Loucy (cell line): ENCODE data around the gene SAMD4B.

Experiments
- H2AFZ ChIP-seq: fragments of 200-600 bp; sonication (generic); 2 replicates; pipeline ENCODE4 v1.6.0; 2016; ENCODE audit warnings: antibody characterized with exemption, mild to moderate bottlenecking, low read length, moderate library complexity
- H3F3A ChIP-seq: fragments of 200-600 bp; 2 replicates; pipeline ENCODE4 v1.6.0; 2016; ENCODE audit warnings: antibody characterized with exemption, low read depth, mild to moderate bottlenecking
- H3K27me3 ChIP-seq: fragments of 200-600 bp; sonication (generic); 2 replicates; pipeline ENCODE4 v1.6.1; 2014; ENCODE audit warnings: low read length, mild to moderate bottlenecking; ENCODE audit not compliant: insufficient read depth, poor library complexity, severe bottlenecking
- H3K36me3 ChIP-seq: fragments of 200-600 bp; sonication (generic); 2 replicates; pipeline ENCODE4 v1.6.1; 2016; ENCODE audit warnings: low read length; ENCODE audit not compliant: insufficient read depth
- H3K4me1 ChIP-seq: fragments of 200-600 bp; sonication (generic); 2 replicates; pipeline ENCODE4 v1.5.1; 2014; ENCODE audit warnings: low read length, mild to moderate bottlenecking; ENCODE audit not compliant: insufficient read depth, poor library complexity, severe bottlenecking
- H3K4me2 ChIP-seq: fragments of 200-600 bp; sonication (generic); 2 replicates; pipeline ENCODE4 v1.6.0; 2014; ENCODE audit warnings: antibody characterized with exemption, low read length, low read depth, mild to moderate bottlenecking; ENCODE audit not compliant: poor library complexity, severe bottlenecking
- H3K4me3 ChIP-seq: fragments of 200-600 bp; sonication (generic); 2 replicates; pipeline ENCODE4 v1.5.1; 2014; ENCODE audit warnings: low read length, mild to moderate bottlenecking, mixed read lengths; ENCODE audit not compliant: poor library complexity, severe bottlenecking
- H3K79me2 ChIP-seq: fragments of 200-600 bp; sonication (generic); 2 replicates; pipeline ENCODE4 v1.6.1; 2014; ENCODE audit warnings: low read length; ENCODE audit not compliant: insufficient read depth
- H3K9ac ChIP-seq: fragments of 200-600 bp; sonication (generic); 2 replicates; pipeline ENCODE4 v1.6.0; 2014; ENCODE audit warnings: mild to moderate bottlenecking, low read depth, low read length, moderate library complexity; ENCODE audit not compliant: poor library complexity, severe bottlenecking
- H3K9me2 ChIP-seq: fragments of 200-600 bp; sonication (generic); replicated peaks from 2 replicates; pipeline ENCODE4 v1.6.1; 2016; ENCODE audit warnings: low read depth, low read length, mixed read lengths
- H3K9me3 ChIP-seq: fragments of 200-600 bp; sonication (generic); 2 replicates; pipeline ENCODE4 v1.6.1; 2014; ENCODE audit warnings: mild to moderate bottlenecking, antibody characterized with exemption, low read length, low read depth; ENCODE audit not compliant: insufficient read depth
- H4K20me1 ChIP-seq: fragments of 200-600 bp; sonication (generic); 2 replicates; pipeline ENCODE4 v1.6.0; 2014; ENCODE audit warnings: antibody characterized with exemption, low read length, mild to moderate bottlenecking; ENCODE audit not compliant: insufficient read depth, poor library complexity, severe bottlenecking
- EZH2phosphoT487 ChIP-seq: fragments of 200-600 bp; IDR thresholded peaks from 2 replicates; pipeline ENCODE4 v1.6.1; 2018; ENCODE audit warnings: antibody characterized with exemption, mild to moderate bottlenecking, moderate library complexity, borderline replicate concordance
- TF ChIP-seq, protein P1 (sequence below): fragments of 200-600 bp; sonication (generic); conservative IDR thresholded peaks from 2 replicates; pipeline ENCODE4 v1.5.1; 2014; ENCODE audit warnings: mild to moderate bottlenecking, antibody characterized with exemption, low read length

SAMD4B gene

DNA sequence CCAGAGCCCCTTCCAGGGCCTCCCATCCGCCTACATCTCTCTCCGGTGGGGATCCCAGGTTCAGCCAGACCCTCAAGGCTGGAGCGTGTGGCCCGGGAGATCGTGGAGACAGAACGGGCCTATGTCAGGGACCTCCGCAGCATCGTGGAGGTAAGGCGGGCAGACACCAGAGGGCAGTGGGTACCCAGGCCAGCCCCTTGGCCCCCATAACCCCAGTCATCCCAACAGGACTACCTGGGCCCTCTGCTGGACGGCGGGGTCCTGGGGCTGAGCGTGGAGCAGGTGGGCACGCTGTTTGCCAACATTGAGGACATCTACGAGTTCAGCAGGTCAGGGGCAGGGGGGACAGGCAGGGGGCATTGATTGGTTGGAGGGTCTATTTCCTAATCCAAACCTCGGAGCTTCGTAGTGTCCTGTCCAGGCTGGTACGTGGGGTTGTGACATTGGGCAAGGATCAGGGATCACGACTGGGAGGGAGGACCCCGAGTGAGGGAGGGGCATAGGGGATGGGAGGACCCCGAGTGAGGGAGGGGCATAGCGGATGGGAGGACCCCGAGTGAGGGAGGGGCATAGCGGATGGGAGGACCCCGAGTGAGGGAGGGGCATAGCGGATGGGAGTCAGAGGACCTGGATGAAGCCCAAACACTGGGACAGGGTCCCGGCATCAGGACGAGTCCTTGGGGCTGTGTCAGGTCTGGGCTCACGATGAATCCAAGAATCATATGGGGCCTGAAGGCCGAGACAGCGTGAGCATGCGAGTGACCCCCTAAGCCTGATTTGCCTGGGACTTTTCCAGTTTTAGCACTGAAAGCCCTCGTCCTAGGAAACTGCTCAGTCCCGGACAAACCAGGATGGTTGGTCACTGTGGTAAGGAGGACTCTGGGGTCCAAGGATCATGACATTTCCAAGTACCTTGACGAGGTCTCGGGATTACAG lies 73.2 kb downstream of the SAMD4B start:
- Histone ChIP-seq H3K4me1 (peaks cover 31% of the 10 kb centered on the region), H3K9me3 (no peaks in the 10 kb centered on the region), H3K79me2 (peaks cover 53% of the 10 kb centered on the region), H3F3A (no peaks in the 10 kb centered on the region), H3K36me3 (peaks cover 8% of the 10 kb centered on the region; the same call in 1 of the 2 replicates), H2AFZ (no peak overlapping the region), H3K27me3 (peaks cover 5% of the 10 kb centered on the region), H3K4me2 (peak overlapping the region; percentile 80), H4K20me1 (peaks cover 28% of the 10 kb centered on the region), H3K9ac (peak overlapping the region; percentile 98), H3K4me3 (peak overlapping the region; percentile 90), H3K9me2 (no peaks in the 10 kb centered on the region)
- TF ChIP-seq, protein P1, sequence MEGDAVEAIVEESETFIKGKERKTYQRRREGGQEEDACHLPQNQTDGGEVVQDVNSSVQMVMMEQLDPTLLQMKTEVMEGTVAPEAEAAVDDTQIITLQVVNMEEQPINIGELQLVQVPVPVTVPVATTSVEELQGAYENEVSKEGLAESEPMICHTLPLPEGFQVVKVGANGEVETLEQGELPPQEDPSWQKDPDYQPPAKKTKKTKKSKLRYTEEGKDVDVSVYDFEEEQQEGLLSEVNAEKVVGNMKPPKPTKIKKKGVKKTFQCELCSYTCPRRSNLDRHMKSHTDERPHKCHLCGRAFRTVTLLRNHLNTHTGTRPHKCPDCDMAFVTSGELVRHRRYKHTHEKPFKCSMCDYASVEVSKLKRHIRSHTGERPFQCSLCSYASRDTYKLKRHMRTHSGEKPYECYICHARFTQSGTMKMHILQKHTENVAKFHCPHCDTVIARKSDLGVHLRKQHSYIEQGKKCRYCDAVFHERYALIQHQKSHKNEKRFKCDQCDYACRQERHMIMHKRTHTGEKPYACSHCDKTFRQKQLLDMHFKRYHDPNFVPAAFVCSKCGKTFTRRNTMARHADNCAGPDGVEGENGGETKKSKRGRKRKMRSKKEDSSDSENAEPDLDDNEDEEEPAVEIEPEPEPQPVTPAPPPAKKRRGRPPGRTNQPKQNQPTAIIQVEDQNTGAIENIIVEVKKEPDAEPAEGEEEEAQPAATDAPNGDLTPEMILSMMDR, result 0 out of 2 replicates have a peak, but pooled peaks have one; percentile 25
- no peak for TF ChIP-seq EZH2phosphoT487

DNA sequence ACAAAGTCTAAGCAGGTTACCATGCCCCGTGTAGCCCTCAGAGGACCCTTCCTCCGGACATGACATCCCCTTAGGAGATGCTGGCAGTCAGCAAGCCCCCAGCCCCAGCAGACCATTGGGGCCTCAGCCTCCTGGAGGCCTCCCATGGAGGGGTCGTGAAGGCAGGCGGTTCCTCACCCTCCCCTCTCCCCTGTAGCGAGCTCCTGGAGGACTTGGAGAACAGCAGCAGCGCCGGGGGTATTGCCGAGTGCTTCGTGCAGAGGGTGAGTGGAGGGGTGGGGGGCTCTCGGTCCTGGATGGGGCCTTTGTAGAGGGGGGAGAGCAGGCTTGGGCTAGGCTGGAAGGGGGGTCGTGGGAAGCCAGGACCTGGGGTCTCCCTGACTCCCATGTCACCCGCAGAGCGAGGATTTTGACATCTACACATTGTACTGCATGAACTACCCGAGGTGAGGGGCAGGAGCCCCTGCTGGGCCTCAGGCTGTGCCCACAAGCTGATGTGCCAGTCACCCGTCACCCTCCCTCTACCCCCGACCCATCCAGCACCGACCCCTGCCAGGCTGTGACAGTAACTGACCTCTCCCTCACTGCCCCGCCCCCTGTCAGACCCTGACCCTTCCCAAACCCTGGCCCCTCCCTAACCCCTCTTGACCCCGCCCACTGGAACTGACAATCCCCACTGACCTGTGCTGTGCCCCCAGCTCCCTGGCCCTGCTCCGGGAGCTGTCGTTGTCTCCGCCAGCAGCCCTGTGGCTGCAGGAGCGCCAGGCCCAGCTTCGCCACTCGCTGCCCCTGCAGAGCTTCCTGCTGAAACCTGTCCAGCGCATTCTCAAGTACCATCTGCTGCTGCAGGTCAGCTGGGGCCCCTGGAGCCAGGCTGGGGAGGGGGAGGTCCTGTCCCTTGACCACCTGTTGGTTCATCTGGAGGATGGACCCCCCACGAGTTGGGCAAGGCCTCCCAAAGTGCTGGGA lies 74.2 kb downstream of the SAMD4B start:
- Histone ChIP-seq H3K4me1 (peaks cover 21% of the 10 kb centered on the region), H3K9me3 (no peaks in the 10 kb centered on the region), H3K4me3 (no peak overlapping the region), H3K4me2 (peak overlapping the region; percentile 80), H3K9me2 (no peaks in the 10 kb centered on the region), H3K79me2 (peaks cover 44% of the 10 kb centered on the region), H3K27me3 (peaks cover 5% of the 10 kb centered on the region), H3K36me3 (peaks cover 8% of the 10 kb centered on the region; the same call in 1 of the 2 replicates), H4K20me1 (peaks cover 28% of the 10 kb centered on the region), H3F3A (no peaks in the 10 kb centered on the region), H2AFZ (no peak overlapping the region), H3K9ac (no peak overlapping the region)
- TF ChIP-seq EZH2phosphoT487, result no peak
- TF ChIP-seq, protein P1, result no peak

DNA sequence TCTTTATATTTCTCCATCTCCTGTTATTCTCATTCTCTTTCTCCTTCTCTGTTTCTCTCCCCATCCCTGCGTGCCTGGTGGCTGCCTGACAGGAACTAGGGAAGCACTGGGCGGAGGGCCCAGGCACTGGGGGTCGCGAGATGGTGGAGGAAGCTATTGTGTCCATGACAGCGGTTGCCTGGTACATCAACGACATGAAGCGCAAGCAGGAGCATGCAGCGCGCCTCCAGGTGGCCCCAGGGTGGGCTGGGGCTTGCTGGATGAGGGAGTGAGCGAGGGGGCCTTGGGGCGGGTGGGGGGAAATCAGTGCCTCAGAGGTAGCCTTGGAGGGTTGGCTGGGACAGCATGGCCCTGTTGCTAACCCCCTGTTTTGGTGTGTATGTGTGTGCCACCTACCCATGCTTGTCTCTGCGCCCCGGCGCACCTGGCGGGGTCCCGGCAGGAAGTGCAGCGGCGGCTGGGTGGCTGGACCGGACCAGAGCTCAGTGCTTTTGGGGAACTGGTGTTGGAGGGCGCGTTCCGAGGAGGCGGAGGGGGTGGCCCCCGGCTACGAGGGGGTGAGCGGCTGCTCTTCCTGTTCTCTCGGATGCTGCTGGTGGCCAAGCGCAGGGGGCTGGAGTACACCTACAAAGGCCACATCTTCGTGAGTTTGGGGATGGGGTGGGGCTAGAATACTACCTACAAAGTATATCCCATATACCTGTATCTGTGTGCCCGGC lies 75.4 kb downstream of the SAMD4B start:
- H3K4me3 ChIP-seq, result no peak overlapping the region
- peaks cover 10% of the 10 kb centered on the region; the same call in 1 of the 2 replicates for H3K36me3 ChIP-seq
- H3F3A ChIP-seq, result no peaks in the 10 kb centered on the region
- H2AFZ ChIP-seq, result no peak overlapping the region
- peaks cover 28% of the 10 kb centered on the region for H4K20me1 ChIP-seq
- H3K9ac ChIP-seq, result no peak overlapping the region
- no peaks in the 10 kb centered on the region for H3K9me3 ChIP-seq
- no peak overlapping the region for H3K4me2 ChIP-seq
- no peaks in the 10 kb centered on the region for H3K9me2 ChIP-seq
- TF ChIP-seq, protein P1, result no peak
- TF ChIP-seq EZH2phosphoT487, result no peak
- H3K27me3 ChIP-seq, result peaks cover 5% of the 10 kb centered on the region
- peaks cover 18% of the 10 kb centered on the region for H3K4me1 ChIP-seq
- H3K79me2 ChIP-seq, result peaks cover 44% of the 10 kb centered on the region
